ENCODE measurements around the gene MAGI1. TPM values are rescaled to one million over a fixed set of nuclear protein-coding genes. Genes with fewer than 3 reads are reported as not detected.
A peak's percentile ranks its signal among the peaks of the same experiment; 100 is the strongest.

Gene MAGI1
- total and polyA plus RNA-seq, 5 donors = 15.8 to 38.3 (median 32.8) TPM

GRCh38 chr3:65776081-65776480 is 262.6 kb downstream of the MAGI1 start:
- DNase-seq (no peak), ATAC-seq (no peak)
- no peak overlapping the region for H3K4me3 ChIP-seq (ENCODE audit: low read length)
- H3K4me1 ChIP-seq (ENCODE audit: control insufficient read depth, insufficient read depth, low read length) = peaks cover 2% of the 10 kb centered on the region
- no peaks in the 10 kb centered on the region for H3K9me3 ChIP-seq (ENCODE audit: control insufficient read depth, low read length)
- no peaks in the 10 kb centered on the region for H3K27me3 ChIP-seq (ENCODE audit: control insufficient read depth, insufficient read depth)
- H3K27ac ChIP-seq (ENCODE audit: low read length) = no peak overlapping the region
- intact Hi-C loops (cut with DNase I) = no loop called here

DNA sequence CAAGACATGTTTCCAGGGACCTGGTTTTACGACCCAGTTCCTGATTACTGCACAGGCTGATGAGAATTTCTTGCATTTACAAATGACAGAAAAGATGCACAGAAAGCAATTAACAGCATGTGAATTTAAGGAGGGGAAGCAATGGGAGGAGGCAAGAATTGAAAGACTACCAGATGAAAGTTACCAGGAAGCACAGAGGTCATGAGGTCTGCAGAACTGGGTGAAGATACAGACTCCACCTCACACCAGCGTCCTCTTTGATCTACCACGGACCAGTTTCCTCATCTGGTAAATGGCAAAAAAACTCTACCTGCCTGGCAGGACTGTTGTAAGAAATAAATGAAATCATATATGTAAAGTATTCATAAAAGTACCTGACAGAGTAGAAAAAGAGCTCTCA is 266.0 kb downstream of the MAGI1 start:
- H3K4me3 ChIP-seq (ENCODE audit: low read length) = no peak overlapping the region
- no peak for ATAC-seq

DNA sequence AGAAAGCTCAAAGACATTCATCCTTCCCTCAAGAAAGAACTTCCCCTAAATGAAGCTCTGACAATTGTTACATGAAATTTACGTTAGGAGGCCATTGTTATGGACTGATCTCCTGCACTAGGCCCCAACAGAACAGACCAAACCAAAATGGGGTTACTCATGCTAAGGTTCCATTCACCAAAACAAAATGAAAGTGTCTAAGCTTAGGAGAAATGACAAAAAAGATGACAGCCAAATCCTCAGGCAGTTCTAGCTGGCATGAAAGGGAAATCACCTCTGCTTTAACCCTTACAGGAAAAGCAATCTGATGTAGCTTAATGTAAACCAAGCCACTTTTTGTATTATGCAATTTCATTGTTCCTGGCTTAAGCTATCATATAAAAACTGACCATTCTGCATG is 271.2 kb downstream of the MAGI1 start:
- DNase-seq = no peak
- no peak for ATAC-seq
- Histone ChIP-seq H3K27me3 (ENCODE audit: control insufficient read depth, insufficient read depth) (no peaks in the 10 kb centered on the region), H3K9me3 (ENCODE audit: control insufficient read depth, low read length) (no peaks in the 10 kb centered on the region), H3K4me3 (ENCODE audit: low read length) (no peak overlapping the region), H3K4me1 (ENCODE audit: control insufficient read depth, insufficient read depth, low read length) (peaks cover 2% of the 10 kb centered on the region), H3K27ac (ENCODE audit: low read length) (no peak overlapping the region)
- intact Hi-C loops (cut with DNase I) = no loop called here
- 92% methylated on average over 1 of the region's 1 CpG for WGBS

More for the DNA sequence above, 266.0 kb downstream of the MAGI1 start:
- H3K4me1 ChIP-seq (ENCODE audit: control insufficient read depth, insufficient read depth, low read length) = peaks cover 2% of the 10 kb centered on the region
- H3K27me3 ChIP-seq (ENCODE audit: control insufficient read depth, insufficient read depth) = no peaks in the 10 kb centered on the region
- no peak for DNase-seq
- 67% methylated on average over 3 of the region's 3 CpGs for WGBS
- intact Hi-C loops (cut with DNase I) = no loop called here
- no peak overlapping the region for H3K27ac ChIP-seq (ENCODE audit: low read length)
- no peaks in the 10 kb centered on the region for H3K9me3 ChIP-seq (ENCODE audit: control insufficient read depth, low read length)

- WGBS = 91% methylated on average over 4 of the region's 4 CpGs
- no peak for ATAC-seq
- intact Hi-C loops (cut with DNase I) = no loop called here
Observed at GRCh38 chr3:65762235-65762580, 276.5 kb downstream of the MAGI1 start.

GRCh38 chr3:65761446-65762234 is 277.1 kb downstream of the MAGI1 start:
- Histone ChIP-seq H3K27ac (ENCODE audit: low read length) (no peak overlapping the region), H3K9me3 (ENCODE audit: control insufficient read depth, low read length) (no peaks in the 10 kb centered on the region), H3K4me3 (ENCODE audit: low read length) (no peak overlapping the region), H3K4me1 (ENCODE audit: control insufficient read depth, insufficient read depth, low read length) (peaks cover 1% of the 10 kb centered on the region), H3K27me3 (ENCODE audit: control insufficient read depth, insufficient read depth) (no peaks in the 10 kb centered on the region)
- WGBS = 86% methylated on average over 9 of the region's 9 CpGs
- DNase-seq (no peak), ATAC-seq (no peak)
- intact Hi-C loops (cut with DNase I) = no loop called here

More at GRCh38 chr3:65762235-65762580, 276.5 kb downstream of the MAGI1 start:
- H3K27ac ChIP-seq (ENCODE audit: low read length) = no peak overlapping the region
- H3K4me3 ChIP-seq (ENCODE audit: low read length) = no peak overlapping the region
- DNase-seq = no peak
- peaks cover 1% of the 10 kb centered on the region for H3K4me1 ChIP-seq (ENCODE audit: control insufficient read depth, insufficient read depth, low read length)
- H3K9me3 ChIP-seq (ENCODE audit: control insufficient read depth, low read length) = no peaks in the 10 kb centered on the region
- H3K27me3 ChIP-seq (ENCODE audit: control insufficient read depth, insufficient read depth) = no peaks in the 10 kb centered on the region

GRCh38 chr3:65758876-65759598 is 279.7 kb downstream of the MAGI1 start:
- Histone ChIP-seq H3K4me3 (ENCODE audit: low read length) (peak overlapping the region; percentile 7), H3K9me3 (ENCODE audit: control insufficient read depth, low read length) (no peaks in the 10 kb centered on the region), H3K27me3 (ENCODE audit: control insufficient read depth, insufficient read depth) (no peaks in the 10 kb centered on the region), H3K4me1 (ENCODE audit: control insufficient read depth, insufficient read depth, low read length) (peaks cover 1% of the 10 kb centered on the region), H3K27ac (ENCODE audit: low read length) (no peak overlapping the region)
- 44% methylated on average over 3 of the region's 3 CpGs for WGBS
- intact Hi-C loops (cut with DNase I) = no loop called here
- no peak for DNase-seq
- ATAC-seq = no peak

DNA sequence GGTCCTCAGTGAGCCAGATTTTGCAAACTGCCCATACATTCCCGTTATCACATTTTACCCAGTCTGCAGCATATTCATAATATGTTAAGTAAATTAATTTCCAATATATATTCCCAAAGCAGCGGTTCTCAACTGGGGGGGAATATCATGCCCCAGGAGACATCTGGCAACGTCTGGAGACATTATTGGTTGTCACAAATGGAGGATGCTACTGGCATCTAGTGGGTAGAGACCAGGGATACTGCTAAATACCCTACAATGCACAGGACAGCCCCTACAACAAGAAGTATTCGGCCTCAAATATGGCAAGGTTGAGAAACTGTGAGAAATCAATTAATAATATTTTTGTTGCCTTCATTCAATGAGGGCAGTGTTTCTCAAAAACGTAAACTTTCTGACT is 280.3 kb downstream of the MAGI1 start:
- no peak for DNase-seq
- no peak overlapping the region for H3K4me3 ChIP-seq (ENCODE audit: low read length)
- H3K27me3 ChIP-seq (ENCODE audit: control insufficient read depth, insufficient read depth) = no peaks in the 10 kb centered on the region
- intact Hi-C loops (cut with DNase I) = no loop called here
- no peaks in the 10 kb centered on the region for H3K9me3 ChIP-seq (ENCODE audit: control insufficient read depth, low read length)
- 68% methylated on average over 5 of the region's 5 CpGs for WGBS
- peaks cover 1% of the 10 kb centered on the region for H3K4me1 ChIP-seq (ENCODE audit: control insufficient read depth, insufficient read depth, low read length)
- H3K27ac ChIP-seq (ENCODE audit: low read length) = no peak overlapping the region
- ATAC-seq = no peak

DNA sequence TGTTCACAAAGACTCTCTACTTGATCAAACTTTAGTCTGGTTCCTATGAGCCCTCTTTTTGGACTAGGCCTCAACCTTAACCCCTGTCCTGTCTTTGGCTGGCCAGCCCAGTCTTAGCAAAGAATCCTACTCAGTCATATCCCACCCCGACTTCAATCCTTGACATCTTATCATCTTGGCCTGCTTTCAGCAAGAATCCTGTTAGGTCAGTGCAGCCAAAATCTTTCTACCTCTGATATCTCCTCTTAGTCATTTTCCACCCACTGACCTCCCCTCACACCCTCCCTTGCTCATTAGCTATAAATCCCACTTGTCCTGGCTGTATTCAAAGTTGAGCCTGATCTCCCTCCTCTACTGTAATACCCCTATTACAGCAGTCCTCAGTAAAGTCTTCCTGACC is 286.1 kb downstream of the MAGI1 start:
- H3K27ac ChIP-seq (ENCODE audit: low read length) = peak overlapping the region; percentile 68
- no peak overlapping the region for H3K4me3 ChIP-seq (ENCODE audit: low read length)
- DNase-seq (no peak), ATAC-seq (peak in 1 of 2 donors; percentile 69)
- H3K9me3 ChIP-seq (ENCODE audit: control insufficient read depth, low read length) = no peaks in the 10 kb centered on the region
- peaks cover 2% of the 10 kb centered on the region for H3K4me1 ChIP-seq (ENCODE audit: control insufficient read depth, insufficient read depth, low read length)
- intact Hi-C loops (cut with DNase I) = no loop called here
- 20% methylated on average over 1 of the region's 1 CpG for WGBS
- H3K27me3 ChIP-seq (ENCODE audit: control insufficient read depth, insufficient read depth) = no peaks in the 10 kb centered on the region

- peak; percentile 47 to 57 for ATAC-seq
- DNase-seq = peak in 2 of 3 donors; percentile 31 to 62
- 52% methylated on average over 5 of the region's 5 CpGs for WGBS
- Histone ChIP-seq H3K27me3 (ENCODE audit: control insufficient read depth, insufficient read depth) (no peaks in the 10 kb centered on the region), H3K9me3 (ENCODE audit: control insufficient read depth, low read length) (no peaks in the 10 kb centered on the region), H3K27ac (ENCODE audit: low read length) (no peak overlapping the region), H3K4me1 (ENCODE audit: control insufficient read depth, insufficient read depth, low read length) (peaks cover 2% of the 10 kb centered on the region), H3K4me3 (ENCODE audit: low read length) (no peak overlapping the region)
- intact Hi-C loops (cut with DNase I) = no loop called here
Observed at GRCh38 chr3:65751123-65751700, 287.5 kb downstream of the MAGI1 start.

DNA sequence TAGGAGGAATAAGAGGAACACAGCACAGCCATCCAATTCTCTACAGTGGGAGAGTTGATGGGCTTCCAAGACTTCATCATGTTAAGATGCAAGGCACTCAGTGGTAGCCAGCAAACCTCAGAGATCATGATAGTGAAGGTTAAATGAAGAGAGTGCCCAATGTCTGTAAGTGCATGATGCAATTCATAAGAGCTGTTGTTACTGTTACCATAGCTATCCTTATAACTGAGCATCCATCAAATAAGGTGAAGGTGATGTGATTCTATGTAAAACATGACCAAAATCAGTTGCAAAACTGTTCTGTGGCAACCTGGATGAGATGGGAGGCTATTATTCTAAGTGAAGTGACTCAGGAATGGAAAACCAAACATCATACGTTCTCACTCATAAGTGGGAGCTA is 289.7 kb downstream of the MAGI1 start:
- Histone ChIP-seq H3K27me3 (ENCODE audit: control insufficient read depth, insufficient read depth) (no peaks in the 10 kb centered on the region), H3K27ac (ENCODE audit: low read length) (no peak overlapping the region), H3K4me3 (ENCODE audit: low read length) (no peak overlapping the region), H3K4me1 (ENCODE audit: control insufficient read depth, insufficient read depth, low read length) (peaks cover 2% of the 10 kb centered on the region), H3K9me3 (ENCODE audit: control insufficient read depth, low read length) (no peaks in the 10 kb centered on the region)
- no peak for ATAC-seq
- DNase-seq = no peak
- intact Hi-C loops (cut with DNase I) = no loop called here
- 93% methylated on average over 1 of the region's 1 CpG for WGBS

DNA sequence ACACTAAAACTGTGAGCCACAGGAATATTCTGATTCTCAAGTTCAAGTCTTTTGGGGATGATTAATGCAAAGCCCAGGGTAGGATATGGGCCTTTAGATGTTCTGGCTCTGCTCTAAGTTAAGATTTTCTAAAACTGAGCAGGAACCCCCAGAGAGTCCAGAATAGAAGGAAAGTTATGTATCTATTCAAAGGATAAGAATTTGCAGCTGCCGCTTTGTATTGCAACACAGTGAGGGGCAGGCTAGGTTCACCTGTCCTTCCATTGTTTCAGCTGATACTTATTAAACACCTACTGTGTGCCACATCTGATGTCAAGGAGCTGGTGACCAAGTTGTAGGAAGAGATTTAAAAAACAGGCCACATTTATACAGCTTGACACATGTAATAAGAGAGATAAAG is 290.4 kb downstream of the MAGI1 start:
- Histone ChIP-seq H3K9me3 (ENCODE audit: control insufficient read depth, low read length) (no peaks in the 10 kb centered on the region), H3K4me1 (ENCODE audit: control insufficient read depth, insufficient read depth, low read length) (peaks cover 2% of the 10 kb centered on the region), H3K27me3 (ENCODE audit: control insufficient read depth, insufficient read depth) (no peaks in the 10 kb centered on the region), H3K4me3 (ENCODE audit: low read length) (no peak overlapping the region), H3K27ac (ENCODE audit: low read length) (no peak overlapping the region)
- WGBS = 94% methylated on average over 1 of the region's 1 CpG
- no peak for DNase-seq
- no peak for ATAC-seq
- intact Hi-C loops (cut with DNase I) = no loop called here

Measured in right cardiac atrium (tissue), 5 donors.